ENCODE data around the gene GGA1. TPM values are rescaled to one million over a fixed set of nuclear protein-coding genes. Genes with fewer than 3 reads are reported as not detected.
"Not testable (repeated sequence)": the region's sequence is repeated elsewhere in the genome, so short reads cannot be mapped to it uniquely, and the experiment has no call there.

GGA1 gene
- total RNA-seq, 2 donors from 2014 or later: 56.9 to 73.3 TPM

DNA sequence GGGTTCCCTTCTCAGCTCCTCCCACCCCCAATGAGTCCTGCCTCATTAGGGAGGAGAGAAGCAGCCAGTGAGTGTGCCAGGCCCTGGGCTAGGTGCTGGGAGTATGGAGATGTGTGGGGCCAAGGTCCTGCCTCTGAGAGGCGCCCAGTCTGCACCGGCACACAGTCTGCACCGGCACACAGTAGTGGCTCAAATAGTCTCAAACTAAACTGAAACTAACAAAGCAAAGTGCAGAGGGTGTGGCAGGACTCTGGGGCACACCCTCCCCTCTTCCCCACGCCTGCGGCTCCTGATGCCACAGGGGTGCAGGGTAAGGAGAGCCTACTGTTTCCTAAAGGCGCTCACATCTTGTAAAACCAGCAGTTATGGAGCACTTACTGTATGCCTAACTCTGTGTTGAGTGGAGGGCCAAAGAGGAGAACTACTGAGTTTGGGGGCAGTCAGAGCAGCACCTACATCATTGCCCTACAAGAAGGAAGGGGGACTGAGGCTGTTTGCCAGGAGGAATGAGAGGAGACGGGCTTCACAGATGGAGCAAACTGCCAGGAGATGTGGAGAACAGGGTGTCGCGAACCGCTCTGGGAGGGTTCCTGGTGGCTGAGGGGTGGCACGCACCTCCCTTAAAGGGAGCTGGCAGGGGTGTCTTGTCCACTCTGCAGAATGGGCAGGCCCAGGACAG is 29.9 kb downstream of the GGA1 start:
- intact Hi-C loops (cut with DNase I, micrococcal nuclease): no loop called here
- DNase-seq (peak; percentile 78 to 88), ATAC-seq (peak; percentile 63)

DNA sequence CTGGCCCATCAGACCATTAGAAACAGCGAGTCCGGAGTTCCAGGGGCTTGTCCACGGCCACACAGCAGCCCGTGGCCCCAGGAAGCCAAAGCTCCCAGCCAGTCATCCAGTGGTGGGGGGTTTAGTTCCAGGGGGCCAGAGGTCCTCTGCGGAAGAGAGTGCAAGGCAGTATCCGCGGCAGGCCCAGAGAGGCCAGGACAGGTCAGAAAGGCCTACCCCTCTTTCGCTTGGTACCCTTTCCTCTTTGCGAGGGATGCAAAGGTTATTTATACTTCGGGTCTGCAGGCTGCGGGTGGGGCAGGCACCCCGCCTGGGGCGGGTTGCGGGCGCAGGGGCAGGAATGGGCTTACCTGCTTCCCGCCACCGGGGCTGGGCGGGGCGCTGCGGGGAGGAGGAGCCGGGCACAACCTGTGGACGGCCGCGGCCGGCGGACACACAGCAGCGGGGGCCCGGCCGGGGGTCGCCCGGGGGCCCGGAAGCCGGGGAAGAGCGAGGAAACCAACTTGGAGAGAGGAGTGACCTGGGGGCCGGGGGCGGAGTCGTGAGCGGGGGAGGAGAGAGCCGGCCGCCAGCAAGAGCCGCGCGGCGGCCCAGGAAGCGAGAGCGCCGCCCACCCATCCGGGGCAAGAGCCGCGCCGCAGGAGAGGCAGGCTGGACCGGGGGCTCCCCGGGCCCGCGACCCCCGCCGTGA is 30.6 kb downstream of the GGA1 start, which contains the start of gene SH3BP1:
SH3BP1 (plus strand) TSS at position 600 of the 691 bp plus-strand sequence. CDS start 119 bp downstream, outside the sequence.
- ATAC-seq (peak; percentile 44), DNase-seq (peak; percentile 73 to 80)
- intact Hi-C loops (cut with DNase I, micrococcal nuclease): no loop called here

DNA sequence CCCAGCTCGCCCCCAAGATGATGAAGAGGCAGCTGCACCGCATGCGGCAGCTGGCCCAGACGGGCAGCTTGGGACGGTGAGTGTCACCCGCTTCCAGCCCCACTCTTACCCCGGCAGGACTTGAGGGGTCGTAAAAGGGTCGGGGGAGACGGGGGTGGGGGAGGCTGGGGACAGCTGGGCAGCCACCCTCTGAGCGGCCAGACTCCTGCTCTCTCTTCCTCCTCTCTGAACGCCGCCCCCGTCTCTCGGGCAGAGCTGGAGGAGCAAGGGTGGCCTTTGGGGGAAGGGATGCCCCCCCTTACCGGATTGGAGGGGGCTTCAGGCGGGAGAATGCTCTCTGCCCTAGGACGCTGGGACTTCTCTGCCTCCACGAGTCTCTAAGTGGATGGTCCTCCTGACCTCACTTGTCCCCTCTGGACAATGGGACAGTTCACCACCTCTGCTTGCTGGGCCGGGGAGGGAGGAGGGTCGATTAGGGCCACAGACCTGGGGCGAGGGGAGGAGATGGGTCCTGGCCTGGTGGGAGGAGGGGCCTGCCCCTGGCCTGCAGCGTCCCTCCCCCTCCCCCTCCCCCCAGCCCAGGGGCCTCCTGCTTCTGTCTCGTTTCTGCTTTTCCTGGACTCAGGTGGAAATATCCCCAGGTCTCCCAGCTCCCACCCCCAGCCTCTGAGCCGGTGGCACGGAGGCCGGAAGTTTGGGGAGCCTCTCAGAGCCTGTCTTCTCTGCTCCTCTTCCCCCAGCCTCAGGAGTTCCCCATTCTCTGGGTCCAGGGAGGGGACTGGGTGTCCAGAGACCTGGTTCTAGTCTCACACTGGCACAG is 31.3 kb downstream of the GGA1 start:
- DNase-seq: no peak
- intact Hi-C loops (cut with DNase I, micrococcal nuclease): loop anchor here in 1 of 2 donors (10.0 kb wide), 1 partner anchor 155 kb away; no protein-coding TSS in a partner anchor
- peak; percentile 1 for ATAC-seq

DNA sequence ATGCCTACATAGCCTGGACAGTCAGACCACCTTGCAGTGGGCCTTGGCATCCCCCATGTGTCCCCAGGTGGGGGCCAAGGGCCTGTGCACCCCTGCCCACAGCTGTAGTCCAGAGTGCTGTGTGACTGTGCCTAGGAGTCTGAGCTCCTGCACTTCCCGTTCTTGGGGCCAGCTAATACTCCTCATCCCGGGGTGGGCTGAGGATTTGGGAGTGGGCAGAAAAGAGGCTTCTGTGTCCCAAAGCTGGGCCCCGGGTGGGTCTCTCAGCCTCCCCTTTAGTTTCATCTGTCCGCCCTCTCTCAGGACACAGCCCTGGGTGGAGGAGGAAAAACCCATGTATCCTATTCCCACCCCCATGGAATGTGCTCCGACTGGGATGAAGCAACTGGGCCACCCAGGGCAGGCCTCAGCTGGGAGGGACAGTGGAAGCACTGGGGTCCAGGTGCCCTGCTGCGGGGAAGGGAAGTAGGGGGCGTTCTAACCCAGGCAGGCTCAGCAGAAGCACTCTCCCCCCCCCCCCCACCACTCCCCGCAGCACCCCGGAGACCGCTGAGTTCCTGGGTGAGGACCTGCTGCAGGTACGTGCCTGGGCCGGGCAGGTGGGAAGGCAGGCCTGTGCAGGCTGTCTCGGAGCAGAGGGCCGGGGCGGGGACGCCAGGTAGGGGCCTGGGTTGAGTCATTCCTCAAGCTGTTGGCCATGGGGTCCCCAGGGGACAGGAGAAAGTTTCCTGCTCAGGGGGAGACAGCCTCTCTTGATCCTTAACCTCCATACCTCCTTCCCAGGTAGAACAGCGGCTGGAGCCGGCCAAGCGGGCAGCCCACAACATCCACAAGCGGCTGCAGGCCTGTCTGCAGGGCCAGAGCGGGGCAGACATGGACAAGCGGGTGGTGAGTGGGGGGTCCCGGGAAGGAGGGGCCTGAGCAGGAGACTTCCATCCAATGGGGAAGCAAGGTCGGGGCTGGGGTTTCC is 32.2 kb downstream of the GGA1 start:
- ATAC-seq (peak; percentile 33), DNase-seq (no peak)
- intact Hi-C loops (cut with DNase I, micrococcal nuclease): loop anchor here in 1 of 2 donors (10.0 kb wide), 1 partner anchor 154 kb away; no protein-coding TSS in a partner anchor

DNA sequence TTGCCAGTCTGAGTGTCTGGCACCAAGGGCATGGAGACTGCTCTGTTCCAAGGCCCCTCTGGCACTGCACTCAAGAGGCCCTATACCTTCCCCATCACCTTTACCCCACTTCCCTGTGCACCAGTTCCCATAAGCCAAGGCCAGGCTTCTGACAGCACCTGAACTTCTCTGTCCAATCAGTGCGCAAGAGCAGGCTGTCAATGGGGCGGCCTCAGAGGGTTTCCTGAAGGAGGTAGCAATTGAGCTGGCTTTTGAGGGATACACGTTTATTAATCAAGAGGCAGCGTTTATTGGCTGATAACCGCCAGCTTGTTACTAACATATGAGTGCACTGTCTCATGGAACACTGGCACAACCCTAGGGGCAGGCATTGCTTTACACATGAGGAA is 32.9 kb downstream of the GGA1 start:
- intact Hi-C loops (cut with DNase I, micrococcal nuclease): loop anchor here in 1 of 2 donors (10.0 kb wide), 1 partner anchor 153 kb away; no protein-coding TSS in a partner anchor
- DNase-seq (peak; percentile 67 to 86), ATAC-seq (peak; percentile 56)

DNA sequence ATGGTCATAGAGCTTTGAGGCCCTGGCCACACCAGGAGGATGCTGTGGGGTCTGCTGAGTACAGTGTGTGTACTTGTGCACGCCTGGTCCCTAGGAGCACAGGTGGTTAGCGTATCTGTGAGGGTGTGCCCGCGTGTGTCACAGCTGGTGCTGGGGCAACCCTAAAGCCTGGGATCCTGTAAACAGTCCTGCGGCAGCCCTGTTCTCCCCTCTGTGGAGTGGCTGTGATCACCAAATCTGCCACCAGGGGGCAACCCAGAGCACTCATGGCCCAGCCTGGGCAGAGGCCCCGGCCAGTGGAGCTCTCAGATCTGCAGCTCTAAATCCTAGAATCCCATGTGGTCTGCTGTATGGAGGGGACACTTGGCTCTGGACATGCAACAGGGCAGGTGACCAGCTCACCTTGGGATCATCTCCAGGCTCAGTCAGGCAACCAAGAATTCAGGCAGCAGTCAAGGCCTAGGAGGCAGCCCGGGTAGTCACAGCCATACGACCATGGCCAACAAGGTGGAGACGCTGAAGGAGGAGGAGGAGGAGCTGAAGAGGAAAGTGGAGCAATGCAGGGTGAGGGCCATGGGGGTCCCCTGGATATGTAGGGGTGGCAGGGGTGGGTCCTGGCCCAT is 34.7 kb downstream of the GGA1 start:
- peak; percentile 22 for ATAC-seq
- DNase-seq: peak; percentile 82 to 94
- intact Hi-C loops (cut with DNase I, micrococcal nuclease): loop anchor here in 1 of 2 donors (2.0 to 10.0 kb wide), 2 partner anchors 37 to 151 kb away; no protein-coding TSS in a partner anchor

DNA sequence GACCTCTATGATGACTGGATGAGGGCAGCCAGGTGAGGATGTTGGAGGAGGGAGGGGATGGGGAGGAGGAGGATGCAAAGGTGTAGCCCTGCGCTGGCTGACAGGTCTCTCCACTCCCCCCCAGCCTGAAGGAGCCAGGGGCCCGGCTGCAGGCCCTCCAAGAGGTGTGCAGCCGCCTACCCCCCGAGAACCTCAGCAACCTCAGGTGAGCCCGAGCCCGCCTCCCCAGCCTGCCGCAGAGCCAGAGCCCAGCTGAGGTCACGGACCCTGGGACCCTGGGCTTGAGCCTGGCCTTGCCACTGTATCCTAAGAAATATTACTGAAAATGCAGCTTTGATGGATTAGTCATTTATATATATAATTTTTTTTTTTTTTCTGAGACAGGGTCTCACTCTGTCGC is 38.7 kb downstream of the GGA1 start:
- intact Hi-C loops (cut with DNase I, micrococcal nuclease): loop anchor here in 1 of 2 donors (10.0 kb wide), 1 partner anchor 147 kb away; no protein-coding TSS in a partner anchor
- DNase-seq: no peak
- ATAC-seq: peak; percentile 26

DNA sequence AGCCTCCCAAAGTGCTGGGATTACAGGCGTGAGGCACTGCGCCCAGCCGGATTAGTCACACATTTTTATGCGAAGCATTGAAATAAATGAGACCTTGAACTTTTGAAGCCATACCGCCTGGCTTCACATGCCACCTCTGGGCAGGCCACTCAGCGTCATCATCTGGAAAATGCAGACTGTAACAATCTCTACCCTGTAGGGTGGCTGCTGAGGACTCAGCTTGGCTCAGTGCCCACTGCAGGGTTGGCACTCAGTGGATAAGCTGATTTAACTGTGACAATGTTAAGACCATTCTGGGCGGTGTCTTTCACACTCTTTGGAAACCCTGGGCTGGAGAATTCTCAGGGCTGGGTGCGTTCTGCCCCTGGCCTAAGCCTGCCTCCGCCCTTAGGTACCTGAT is 39.3 kb downstream of the GGA1 start:
- intact Hi-C loops (cut with DNase I, micrococcal nuclease): loop anchor here in 1 of 2 donors (10.0 kb wide), 1 partner anchor 147 kb away; no protein-coding TSS in a partner anchor
- ATAC-seq: peak; percentile 76

DNA sequence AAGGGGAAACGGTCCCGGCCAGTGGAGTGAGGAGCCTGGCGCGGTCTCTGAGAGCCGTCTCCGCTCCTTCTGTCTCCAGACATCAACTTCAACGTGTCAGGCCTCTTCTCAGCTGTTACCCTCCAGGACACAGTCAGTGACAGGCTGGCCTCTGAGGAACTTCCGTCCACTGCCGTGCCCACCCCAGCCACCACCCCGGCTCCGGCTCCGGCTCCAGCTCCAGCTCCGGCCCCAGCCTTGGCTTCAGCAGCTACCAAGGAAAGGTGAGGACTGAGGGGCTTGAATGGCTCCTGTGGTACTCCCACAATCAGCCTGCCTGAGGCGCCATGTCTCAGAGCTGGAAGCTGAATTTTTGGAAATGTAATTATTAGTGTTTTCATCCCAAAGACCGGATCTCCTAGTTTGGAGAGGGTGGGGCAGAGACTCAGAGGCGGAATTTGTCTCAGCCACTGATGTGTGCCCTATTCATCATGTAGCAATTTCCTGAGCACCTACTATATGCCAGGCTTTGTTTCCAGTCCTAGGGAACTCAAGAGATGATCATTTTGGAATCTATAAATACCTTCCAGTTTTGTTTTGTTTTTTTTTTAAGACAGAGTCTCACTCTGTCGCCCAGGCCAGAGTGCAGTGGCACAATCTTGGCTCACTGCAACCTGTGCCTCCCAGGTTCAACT is 42.0 kb downstream of the GGA1 start:
- intact Hi-C loops (cut with DNase I, micrococcal nuclease): no loop called here
- DNase-seq (no peak), ATAC-seq (no peak)

More for the DNA sequence above, 39.3 kb downstream of the GGA1 start:
- DNase-seq: no peak

DNA sequence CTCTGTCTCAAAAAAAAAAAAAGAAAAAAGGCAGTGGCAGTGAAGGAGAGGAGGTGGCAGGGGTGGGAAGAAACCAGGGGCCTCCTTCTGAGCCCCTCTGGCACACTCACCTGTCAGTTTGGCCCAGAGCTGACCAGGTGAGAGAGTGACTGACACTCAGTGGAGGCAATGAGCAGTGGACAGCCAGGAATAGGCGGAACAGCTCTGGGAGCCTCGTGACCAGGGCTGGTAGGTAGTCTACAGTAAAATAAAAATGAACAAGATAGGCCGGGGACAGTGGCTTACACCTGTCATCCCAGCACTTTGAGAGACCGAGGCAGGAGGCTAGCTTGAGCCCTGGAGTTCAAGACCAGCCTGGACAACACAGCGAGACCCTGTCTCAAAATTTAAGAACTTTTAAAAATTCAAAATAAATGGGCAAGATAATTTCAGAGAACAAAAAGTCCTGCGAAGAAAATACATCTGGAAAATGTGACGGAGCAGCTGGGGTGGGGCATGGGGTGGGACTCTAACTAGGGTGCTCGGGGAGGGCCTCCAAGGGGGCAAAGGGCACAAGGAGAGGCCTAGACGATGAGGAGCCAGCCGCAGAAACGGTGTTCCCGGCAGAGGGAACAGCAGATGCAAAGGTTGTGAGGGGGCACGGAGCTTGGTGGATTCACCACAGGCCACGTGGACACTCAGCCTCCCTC is 46.1 kb downstream of the GGA1 start:
- DNase-seq (peak; percentile 79 to 87), ATAC-seq (peak; percentile 58)
- intact Hi-C loops (cut with DNase I, micrococcal nuclease): no loop called here

DNA sequence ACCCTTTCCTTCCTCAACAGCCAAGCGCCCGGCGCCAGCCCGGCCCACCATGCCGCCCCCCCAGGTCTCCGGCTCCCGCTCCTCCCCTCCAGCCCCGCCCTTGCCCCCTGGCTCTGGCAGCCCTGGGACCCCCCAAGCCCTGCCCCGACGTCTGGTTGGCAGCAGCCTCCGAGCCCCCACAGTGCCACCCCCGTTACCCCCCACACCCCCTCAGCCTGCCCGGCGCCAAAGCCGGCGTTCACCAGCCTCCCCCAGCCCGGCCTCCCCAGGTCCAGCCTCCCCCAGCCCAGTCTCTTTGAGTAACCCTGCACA is 46.6 kb downstream of the GGA1 start:
- intact Hi-C loops (cut with DNase I, micrococcal nuclease): no loop called here
- ATAC-seq: no peak
- DNase-seq: no peak

DNA sequence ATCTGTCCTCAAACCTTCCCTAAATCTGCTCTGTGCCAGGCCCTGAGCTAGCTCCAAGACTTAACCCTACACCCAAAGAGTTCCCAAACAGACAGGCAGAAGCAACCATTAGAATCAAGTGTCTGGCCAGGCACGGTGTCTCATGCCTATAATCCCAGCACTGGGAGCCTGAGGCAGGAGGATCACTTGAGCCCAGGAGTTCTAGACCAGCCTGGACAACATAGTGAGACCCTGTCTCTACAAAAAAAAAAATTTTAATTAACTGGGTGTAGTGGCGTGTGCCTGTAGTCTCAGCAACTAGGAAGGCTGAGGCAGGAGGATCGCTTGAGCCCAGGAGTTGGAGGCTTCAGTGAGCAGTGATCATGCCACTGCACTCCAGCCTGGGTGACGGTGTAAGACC is 47.9 kb downstream of the GGA1 start:
- intact Hi-C loops (cut with DNase I, micrococcal nuclease): not testable (repeated sequence)

DNA sequence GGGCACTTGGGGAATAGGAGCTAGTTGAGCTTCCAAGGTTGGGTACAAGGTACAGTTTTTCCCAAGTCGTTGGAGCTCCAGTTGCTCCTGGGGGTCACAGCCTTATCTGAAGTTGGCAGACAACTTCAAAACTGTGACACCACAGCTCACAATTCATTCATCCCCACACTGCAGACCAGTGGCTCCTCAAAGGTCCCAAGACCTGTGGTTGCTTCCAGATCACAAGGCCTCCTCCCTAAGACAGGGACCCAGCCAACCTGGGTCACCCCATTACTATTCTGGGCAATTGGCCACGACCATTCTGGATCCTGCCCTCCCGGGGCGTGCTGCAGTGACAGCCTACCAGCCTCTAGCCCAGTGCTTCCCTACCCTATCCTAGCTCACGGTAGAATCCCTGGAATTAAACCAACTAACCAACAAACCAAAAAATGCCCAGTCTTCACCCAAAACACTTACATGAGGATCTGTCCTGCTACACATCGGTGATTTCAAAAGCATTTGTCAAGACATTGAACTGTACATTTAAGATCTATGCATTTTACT is 49.0 kb downstream of the GGA1 start:
- intact Hi-C loops (cut with DNase I, micrococcal nuclease): no loop called here
- DNase-seq (no peak), ATAC-seq (no peak)

More for the DNA sequence above, 47.9 kb downstream of the GGA1 start:
- not testable (repeated sequence) for ATAC-seq, DNase-seq

DNA sequence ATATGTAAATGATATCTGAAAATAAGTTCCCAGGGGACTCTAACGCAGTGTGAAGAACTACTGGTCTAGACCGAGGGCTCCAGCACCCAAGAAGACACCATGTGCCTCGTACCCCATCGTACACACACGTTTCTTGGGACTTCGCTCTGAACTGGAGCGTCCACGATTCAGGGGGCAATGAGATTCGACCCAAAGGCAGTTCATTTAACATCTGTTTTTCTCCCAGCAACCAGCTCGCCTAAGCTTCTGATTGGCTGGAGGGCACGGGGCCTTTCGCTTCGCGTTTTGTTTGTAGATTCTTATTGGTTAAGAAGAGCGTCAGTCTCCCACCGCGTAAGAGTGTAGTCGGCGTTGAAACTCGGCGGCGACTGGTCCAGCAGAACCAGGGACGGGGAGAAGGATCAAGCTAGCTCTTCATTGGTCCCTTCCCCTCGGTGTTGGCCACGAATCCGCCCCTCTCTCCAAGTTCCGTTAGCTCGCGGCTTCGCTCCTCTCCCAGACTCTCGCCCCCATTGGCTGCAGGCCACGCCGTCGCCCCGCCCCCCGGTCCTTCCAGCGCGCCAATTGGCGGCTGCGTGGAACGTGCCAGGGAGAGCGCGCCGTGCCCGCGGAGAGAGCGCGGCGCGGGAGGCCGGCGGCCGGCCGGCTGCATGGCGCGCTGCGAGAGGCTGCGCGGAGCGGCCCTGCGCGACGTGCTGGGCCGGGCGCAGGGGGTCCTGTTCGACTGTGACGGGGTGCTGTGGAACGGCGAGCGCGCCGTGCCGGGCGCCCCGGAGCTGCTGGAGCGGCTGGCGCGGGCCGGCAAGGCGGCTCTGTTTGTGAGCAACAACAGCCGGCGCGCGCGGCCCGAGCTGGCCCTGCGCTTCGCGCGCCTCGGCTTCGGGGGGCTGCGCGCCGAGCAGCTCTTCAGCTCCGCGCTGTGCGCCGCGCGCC is 49.8 kb downstream of the GGA1 start, which contains the start of gene PDXP:
PDXP (plus strand) TSS at position 591 of the 933 bp plus-strand sequence; CDS start at position 651, 60 bp downstream.
- intact Hi-C loops (cut with DNase I, micrococcal nuclease): no loop called here
- ATAC-seq: peak; percentile 74

More for the DNA sequence above, 49.8 kb downstream of the GGA1 start, which contains the start of gene PDXP:
- DNase-seq: peak; percentile 98 to 100
